HG03045 (cell line): ENCODE measurements around the gene DMD.
"Not testable (repeated sequence)": the region's sequence is repeated elsewhere in the genome, so short reads cannot be mapped to it uniquely, and the experiment has no call there.

Source experiments
- ATAC-seq: cut with Tn5 transposase; IDR thresholded peaks from one replicate; pipeline ENCODE4 v1.9.1; 2021; ENCODE audit warnings: mild to moderate bottlenecking, moderate library complexity; ENCODE audit not compliant: unreplicated experiment

Gene DMD

GRCh38 chrX:31656013-31656412 is 1555.3 kb downstream of the DMD start:
- ATAC-seq = no peak

- no peak for ATAC-seq
These were observed 1557.9 kb downstream of the DMD start for GRCh38 chrX:31653422-31653821.

GRCh38 chrX:31652650-31653049 is 1558.7 kb downstream of the DMD start:
- ATAC-seq = no peak

GRCh38 chrX:31649201-31649600 is 1562.1 kb downstream of the DMD start:
- ATAC-seq = no peak

- no peak for ATAC-seq
These were observed 1578.0 kb downstream of the DMD start for GRCh38 chrX:31633349-31633748.

- ATAC-seq = no peak
These were observed 1582.2 kb downstream of the DMD start for GRCh38 chrX:31629195-31629594.

GRCh38 chrX:31609130-31609529 is 1602.2 kb downstream of the DMD start:
- no peak for ATAC-seq

- no peak for ATAC-seq
These were observed 1602.7 kb downstream of the DMD start for GRCh38 chrX:31608638-31609037.

- ATAC-seq = no peak
These were observed 1604.6 kb downstream of the DMD start for GRCh38 chrX:31606771-31607170.

- ATAC-seq = peak; percentile 76
These were observed 1606.6 kb downstream of the DMD start for GRCh38 chrX:31604629-31605221.

GRCh38 chrX:31603411-31604120 is 1607.8 kb downstream of the DMD start:
- ATAC-seq = no peak

- ATAC-seq = no peak
These were observed 1610.5 kb downstream of the DMD start for GRCh38 chrX:31600823-31601222.

- no peak for ATAC-seq
These were observed 1618.0 kb downstream of the DMD start for GRCh38 chrX:31593353-31593752.

GRCh38 chrX:31591355-31591754 is 1620.0 kb downstream of the DMD start:
- no peak for ATAC-seq

GRCh38 chrX:31590581-31591114 is 1620.7 kb downstream of the DMD start:
- no peak for ATAC-seq

GRCh38 chrX:31589503-31589902 is 1621.8 kb downstream of the DMD start:
- ATAC-seq = no peak

GRCh38 chrX:31588355-31588754 is 1623.0 kb downstream of the DMD start:
- ATAC-seq = no peak

- not testable (repeated sequence) for ATAC-seq
These were observed 1627.5 kb downstream of the DMD start for GRCh38 chrX:31583892-31584291.

GRCh38 chrX:31580726-31581125 is 1630.6 kb downstream of the DMD start:
- no peak for ATAC-seq

GRCh38 chrX:31580227-31580626 is 1631.1 kb downstream of the DMD start:
- ATAC-seq = no peak

- ATAC-seq = no peak
These were observed 1639.0 kb downstream of the DMD start for GRCh38 chrX:31572360-31572759.

GRCh38 chrX:31570658-31571057 is 1640.7 kb downstream of the DMD start:
- no peak for ATAC-seq
